Suprapubic skin (tissue), 3 donors: ENCODE data around the gene SUGCT.

Experiments
- CTCF ChIP-seq, 2 donors: fragments of 200-600 bp in 1 of 2; fragments of 450-650 bp in 1 of 2; sonication (generic) in 1 of 2; IDR thresholded peaks; one replicate each; pipeline ENCODE4 v1.5.1; 2016 to 2019; ENCODE audit warnings: antibody characterized with exemption in 2 of 2, mild to moderate bottlenecking in 1 of 2, moderate library complexity in 1 of 2
- POLR2A ChIP-seq, 2 donors: fragments of 450-650 bp; IDR thresholded peaks; one replicate each; pipeline ENCODE4 v1.6.1; 2017; ENCODE audit warnings: antibody characterized with exemption in 2 of 2, mild to moderate bottlenecking in 2 of 2, moderate library complexity in 2 of 2

DNA sequence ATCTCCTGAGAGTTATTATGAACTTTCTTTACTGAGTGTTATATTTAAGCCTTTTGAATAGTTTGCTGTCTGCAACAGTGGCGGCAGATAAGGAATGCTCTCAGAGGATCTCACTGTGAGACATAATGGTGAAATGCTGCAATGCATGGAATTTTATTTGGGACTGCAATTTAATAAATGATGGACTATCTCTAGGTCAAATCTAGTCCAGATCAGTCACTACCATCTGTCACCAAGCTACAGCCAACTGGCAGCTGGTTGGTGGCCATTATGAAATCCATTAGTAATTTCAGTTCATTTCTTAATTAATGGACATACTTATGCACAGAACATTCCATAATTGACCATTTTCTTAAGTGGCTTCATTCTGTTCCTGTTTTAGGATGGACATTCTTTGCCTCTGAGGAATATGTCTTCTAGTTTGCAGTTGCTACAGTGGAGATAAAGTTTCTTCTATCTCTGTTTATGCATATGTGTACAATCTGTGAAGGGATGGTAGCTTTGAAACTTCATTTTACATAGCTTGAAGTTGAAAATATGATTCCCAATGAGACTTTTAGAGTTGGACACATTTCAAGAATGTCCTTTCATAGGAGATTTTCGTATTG is 586.6 kb downstream of the SUGCT start:
- TF ChIP-seq POLR2A (IDR thresholded peaks at IDR 0.05) (no peak), CTCF (IDR thresholded peaks at IDR 0.05) (no peak)
